ENCODE data around the gene AP5Z1. TPM values are rescaled to one million over a fixed set of nuclear protein-coding genes. Genes with fewer than 3 reads are reported as not detected.
A peak's percentile ranks its signal among the peaks of the same experiment; 100 is the strongest.
"Not testable (repeated sequence)": the region's sequence is repeated elsewhere in the genome, so short reads cannot be mapped to it uniquely, and the experiment has no call there.

AP5Z1 gene
- total RNA-seq, 3 donors from 2014 or later (not counting 1 experiment from before 2014, with no cell fraction given): 140 to 156 (median 143) TPM

- no peaks in the 10 kb centered on the region for H3K36me3 Mint-ChIP-seq
- Histone ChIP-seq H3K27ac (ENCODE audit: low read length) (no peak overlapping the region), H3K4me1 (ENCODE audit: control insufficient read depth, insufficient read depth, low read length) (peaks cover 17% of the 10 kb centered on the region), H3K4me3 (ENCODE audit: low read length) (peak overlapping the region; percentile 20), H3K9me3 (ENCODE audit: control insufficient read depth, insufficient read depth, low read length) (no peaks in the 10 kb centered on the region), H3K27me3 (ENCODE audit: control insufficient read depth, insufficient read depth, low read length) (no peaks in the 10 kb centered on the region), H3K36me3 (ENCODE audit: control insufficient read depth, insufficient read depth, low read length) (peaks cover 30% of the 10 kb centered on the region)
- TF ChIP-seq CTCF (IDR thresholded peaks at IDR 0.05): no peak
- WGBS (ENCODE audit: insufficient coverage): 38% methylated on average over 47 of the region's 47 CpGs
- H3K4me3 Mint-ChIP-seq: peak overlapping the region; percentile 6
- DNase-seq (peak in 1 of 2 donors; percentile 49), ATAC-seq (peak in 2 of 3 donors; percentile 19 to 34)
- H3K27ac Mint-ChIP-seq: no peak overlapping the region
- H3K9me3 Mint-ChIP-seq: no peaks in the 10 kb centered on the region
- intact Hi-C loops (cut with micrococcal nuclease): no loop called here
- no peaks in the 10 kb centered on the region for H3K27me3 Mint-ChIP-seq (ENCODE audit: low read depth in 2 of 2)
- peaks cover 11 to 14% of the 10 kb centered on the region in 2 donors for H3K4me1 Mint-ChIP-seq
These were observed 17.2 kb downstream of the AP5Z1 start for GRCh38 chr7:4792537-4793126.

- 97% methylated on average over 30 of the region's 30 CpGs for WGBS (ENCODE audit: insufficient coverage)
- H3K27ac ChIP-seq (ENCODE audit: low read length); ATAC-seq; DNase-seq; H3K9me3 Mint-ChIP-seq; H3K36me3 Mint-ChIP-seq; H3K4me3 ChIP-seq (ENCODE audit: low read length); H3K9me3 ChIP-seq (ENCODE audit: control insufficient read depth, insufficient read depth, low read length); intact Hi-C loops (cut with micrococcal nuclease); H3K27me3 Mint-ChIP-seq (ENCODE audit: low read depth in 2 of 2); H3K27me3 ChIP-seq (ENCODE audit: control insufficient read depth, insufficient read depth, low read length): not testable (repeated sequence)
- peaks cover 21% of the 10 kb centered on the region for H3K4me1 ChIP-seq (ENCODE audit: control insufficient read depth, insufficient read depth, low read length)
- peak overlapping the region in 1 of 2 donors; percentile 53 for H3K27ac Mint-ChIP-seq
- peaks cover 22% of the 10 kb centered on the region for H3K36me3 ChIP-seq (ENCODE audit: control insufficient read depth, insufficient read depth, low read length)
- peak overlapping the region; percentile 68 for H3K4me3 Mint-ChIP-seq
- H3K4me1 Mint-ChIP-seq: peaks cover 11 to 14% of the 10 kb centered on the region in 2 donors
These were observed 18.1 kb downstream of the AP5Z1 start for GRCh38 chr7:4793385-4793993.

GRCh38 chr7:4794171-4794570, 18.7 kb downstream of the AP5Z1 start:
- 71% methylated on average over 9 of the region's 14 CpGs for WGBS (ENCODE audit: insufficient coverage)

GRCh38 chr7:4794591-4795350, 19.3 kb downstream of the AP5Z1 start:
- peaks cover 21% of the 10 kb centered on the region for H3K4me1 ChIP-seq (ENCODE audit: control insufficient read depth, insufficient read depth, low read length)
- Mint-ChIP-seq H3K27ac (peak overlapping the region in 1 of 2 donors; percentile 38), H3K4me3 (peak overlapping the region; percentile 68), H3K36me3 (no peaks in the 10 kb centered on the region), H3K27me3 (ENCODE audit: low read depth in 2 of 2) (no peaks in the 10 kb centered on the region), H3K4me1 (peaks cover 11 to 14% of the 10 kb centered on the region in 2 donors), H3K9me3 (no peaks in the 10 kb centered on the region)
- no peak overlapping the region for H3K4me3 ChIP-seq (ENCODE audit: low read length)
- no peak overlapping the region for H3K27ac ChIP-seq (ENCODE audit: low read length)
- WGBS (ENCODE audit: insufficient coverage): 84% methylated on average over 23 of the region's 24 CpGs
- DNase-seq (no peak), ATAC-seq (no peak)
- no peak for TF ChIP-seq CTCF (IDR thresholded peaks at IDR 0.05)
- intact Hi-C loops (cut with micrococcal nuclease): no loop called here
- no peaks in the 10 kb centered on the region for H3K9me3 ChIP-seq (ENCODE audit: control insufficient read depth, insufficient read depth, low read length)
- no peaks in the 10 kb centered on the region for H3K27me3 ChIP-seq (ENCODE audit: control insufficient read depth, insufficient read depth, low read length)
- peaks cover 13% of the 10 kb centered on the region for H3K36me3 ChIP-seq (ENCODE audit: control insufficient read depth, insufficient read depth, low read length)

More at GRCh38 chr7:4794171-4794570, 18.7 kb downstream of the AP5Z1 start:
- Histone ChIP-seq H3K36me3 (ENCODE audit: control insufficient read depth, insufficient read depth, low read length) (peaks cover 15% of the 10 kb centered on the region), H3K4me1 (ENCODE audit: control insufficient read depth, insufficient read depth, low read length) (peaks cover 21% of the 10 kb centered on the region)
- Mint-ChIP-seq H3K4me3 (peak overlapping the region; percentile 68), H3K27ac (peak overlapping the region; percentile 38 to 53), H3K4me1 (peaks cover 11 to 14% of the 10 kb centered on the region in 2 donors)
- H3K36me3 Mint-ChIP-seq; H3K9me3 ChIP-seq (ENCODE audit: control insufficient read depth, insufficient read depth, low read length); intact Hi-C loops (cut with micrococcal nuclease); H3K27me3 Mint-ChIP-seq (ENCODE audit: low read depth in 2 of 2); H3K9me3 Mint-ChIP-seq; H3K27me3 ChIP-seq (ENCODE audit: control insufficient read depth, insufficient read depth, low read length); H3K27ac ChIP-seq (ENCODE audit: low read length); ATAC-seq; H3K4me3 ChIP-seq (ENCODE audit: low read length); DNase-seq: not testable (repeated sequence)

Measured in natural killer cell (primary cell).